A549 treated with AZD2906 at 1 μM for 4 hours (cell line): ENCODE results near the gene ICA1. TPM values are rescaled to one million over a fixed set of nuclear protein-coding genes. Genes with fewer than 3 reads are reported as not detected.

ENCODE experiments used
- total RNA-seq: library from RNA; stranded (reverse); fragments of 200-300 nt; extraction: Qiagen RNA extraction; gene quantifications from 5 replicates; pipeline ENCODE4 v1.2.3, GENCODE V29; 2022

ICA1 gene
- 0.63 to 1.3 TPM (median 1.1 TPM) in 5 replicates for total RNA-seq

GRCh38 chr7:8261711-8262695 is at the start of gene ICA1:
Gene ICA1, minus strand, starts transcription at chr7:8262167. Its CDS starts 26,241 bp downstream, at chr7:8235926.

Other genes starting within 250 kb of the ICA1 start
- not detected in 5 replicates for gene NXPH1, start 171.4 kb upstream of the ICA1 start, total RNA-seq